ENCODE results near the gene RBMS2.

RBMS2 gene

DNA sequence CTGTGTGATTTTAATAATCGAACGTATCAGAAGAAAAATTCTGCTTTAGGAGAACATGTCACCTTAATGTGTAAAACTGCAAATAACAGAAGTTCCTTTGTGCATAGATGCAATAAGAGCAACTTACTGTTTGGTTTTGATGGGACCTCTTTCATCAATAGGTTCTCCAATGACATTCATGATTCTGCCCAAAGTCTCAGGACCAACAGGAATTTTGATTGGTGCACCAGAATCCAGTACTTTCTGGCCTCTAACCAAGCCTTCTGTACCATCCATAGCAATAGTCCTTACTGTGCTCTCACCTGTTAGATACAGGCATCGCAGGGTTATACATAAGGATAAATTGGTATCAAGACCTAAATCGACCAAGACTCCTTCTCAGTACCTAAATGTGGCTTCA lies 123.0 kb downstream of the RBMS2 start:
- TF ChIP-seq POLR2AphosphoS5 (IDR thresholded peaks at IDR 0.05; ENCODE audit: low read depth, low read length) (no peak), FOXP2 (optimal IDR thresholded peaks at IDR 0.05; ENCODE audit: borderline replicate concordance, extremely low read depth, extremely low read length, insufficient read depth) (no peak)

DNA sequence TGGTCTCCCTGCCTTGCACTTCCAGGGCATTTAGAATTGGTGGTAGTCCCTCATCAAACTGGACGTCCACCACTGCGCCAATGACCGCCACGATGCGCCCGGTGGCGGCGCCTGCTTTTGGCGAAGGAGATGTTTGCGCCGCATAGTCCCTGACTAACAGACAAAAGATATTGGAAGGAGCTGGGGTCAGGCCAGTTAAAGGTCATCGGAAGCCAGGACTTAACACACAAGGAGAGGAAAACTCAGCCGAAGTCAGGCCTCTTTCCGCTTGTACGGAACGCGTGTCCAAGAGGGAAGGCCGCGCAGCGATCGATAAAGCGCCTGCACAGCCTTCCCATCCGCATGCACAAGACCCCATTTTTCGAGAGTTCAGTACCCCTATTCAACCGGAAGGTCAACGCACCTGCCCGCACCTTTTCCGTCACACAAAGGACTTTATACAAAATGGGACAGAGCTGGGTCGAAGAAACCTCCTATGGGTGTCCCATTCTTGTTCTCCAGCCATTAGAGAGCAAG lies 123.6 kb downstream of the RBMS2 start:
- peak; percentile 56; the same call in 1 of the 2 replicates for TF ChIP-seq SIN3A (IDR thresholded peaks at IDR 0.05; ENCODE audit: borderline replicate concordance, insufficient read depth, low read length)
- TF ChIP-seq FOXP2 (optimal IDR thresholded peaks at IDR 0.05; ENCODE audit: borderline replicate concordance, extremely low read depth, extremely low read length, insufficient read depth) = no peak
- TF ChIP-seq TAF1 (IDR thresholded peaks at IDR 0.05; ENCODE audit: borderline replicate concordance, insufficient read depth, low read length) = no peak
